ENCODE results near the gene AFF3.
A peak's percentile ranks its signal among the peaks of the same experiment; 100 is the strongest.
"Not testable (repeated sequence)": the region's sequence is repeated elsewhere in the genome, so short reads cannot be mapped to it uniquely, and the experiment has no call there.

Gene AFF3

GRCh38 chr2:99784282-99784681 is 358.1 kb downstream of the AFF3 start:
- no peak for DNase-seq
- in situ Hi-C loops (cut with HindIII; ENCODE audit: low pct_ligation_motif_present, low pct_unique_long_range_greater_than_20kb, low sequenced_read_pairs) = no loop called here

GRCh38 chr2:99780276-99780675 is 362.1 kb downstream of the AFF3 start:
- in situ Hi-C loops (cut with HindIII; ENCODE audit: low pct_ligation_motif_present, low pct_unique_long_range_greater_than_20kb, low sequenced_read_pairs) = no loop called here
- DNase-seq = no peak

- in situ Hi-C loops (cut with HindIII; ENCODE audit: low pct_ligation_motif_present, low pct_unique_long_range_greater_than_20kb, low sequenced_read_pairs) = no loop called here
Observed at GRCh38 chr2:99779276-99779675, 363.1 kb downstream of the AFF3 start.

GRCh38 chr2:99777656-99778290 is 364.6 kb downstream of the AFF3 start:
- no peak for DNase-seq
- in situ Hi-C loops (cut with HindIII; ENCODE audit: low pct_ligation_motif_present, low pct_unique_long_range_greater_than_20kb, low sequenced_read_pairs) = no loop called here

More at GRCh38 chr2:99779276-99779675, 363.1 kb downstream of the AFF3 start:
- DNase-seq = no peak

GRCh38 chr2:99776906-99777646 is 365.3 kb downstream of the AFF3 start:
- in situ Hi-C loops (cut with HindIII; ENCODE audit: low pct_ligation_motif_present, low pct_unique_long_range_greater_than_20kb, low sequenced_read_pairs) = no loop called here
- DNase-seq = no peak

- in situ Hi-C loops (cut with HindIII; ENCODE audit: low pct_ligation_motif_present, low pct_unique_long_range_greater_than_20kb, low sequenced_read_pairs) = no loop called here
- DNase-seq = no peak
Observed at GRCh38 chr2:99776206-99776905, 366.0 kb downstream of the AFF3 start.

GRCh38 chr2:99775585-99775984 is 366.8 kb downstream of the AFF3 start:
- in situ Hi-C loops (cut with HindIII; ENCODE audit: low pct_ligation_motif_present, low pct_unique_long_range_greater_than_20kb, low sequenced_read_pairs) = no loop called here
- DNase-seq = peak; percentile 73

- in situ Hi-C loops (cut with HindIII; ENCODE audit: low pct_ligation_motif_present, low pct_unique_long_range_greater_than_20kb, low sequenced_read_pairs); DNase-seq: not testable (repeated sequence)
Observed at GRCh38 chr2:99773642-99774041, 368.7 kb downstream of the AFF3 start.

GRCh38 chr2:99772591-99773331 is 369.6 kb downstream of the AFF3 start:
- DNase-seq = no peak
- in situ Hi-C loops (cut with HindIII; ENCODE audit: low pct_ligation_motif_present, low pct_unique_long_range_greater_than_20kb, low sequenced_read_pairs) = no loop called here

GRCh38 chr2:99771681-99772333 is 370.6 kb downstream of the AFF3 start:
- in situ Hi-C loops (cut with HindIII; ENCODE audit: low pct_ligation_motif_present, low pct_unique_long_range_greater_than_20kb, low sequenced_read_pairs) = no loop called here
- no peak for DNase-seq

- in situ Hi-C loops (cut with HindIII; ENCODE audit: low pct_ligation_motif_present, low pct_unique_long_range_greater_than_20kb, low sequenced_read_pairs) = no loop called here
- no peak for DNase-seq
Observed at GRCh38 chr2:99770876-99771275, 371.5 kb downstream of the AFF3 start.

- in situ Hi-C loops (cut with HindIII; ENCODE audit: low pct_ligation_motif_present, low pct_unique_long_range_greater_than_20kb, low sequenced_read_pairs) = no loop called here
- no peak for DNase-seq
Observed at GRCh38 chr2:99765731-99766318, 376.6 kb downstream of the AFF3 start.

GRCh38 chr2:99763764-99764163 is 378.6 kb downstream of the AFF3 start:
- no peak for DNase-seq
- in situ Hi-C loops (cut with HindIII; ENCODE audit: low pct_ligation_motif_present, low pct_unique_long_range_greater_than_20kb, low sequenced_read_pairs) = no loop called here

- no peak for DNase-seq
- in situ Hi-C loops (cut with HindIII; ENCODE audit: low pct_ligation_motif_present, low pct_unique_long_range_greater_than_20kb, low sequenced_read_pairs) = no loop called here
Observed at GRCh38 chr2:99762714-99763113, 379.7 kb downstream of the AFF3 start.

GRCh38 chr2:99757611-99758114 is 384.7 kb downstream of the AFF3 start:
- no peak for DNase-seq
- in situ Hi-C loops (cut with HindIII; ENCODE audit: low pct_ligation_motif_present, low pct_unique_long_range_greater_than_20kb, low sequenced_read_pairs) = no loop called here

GRCh38 chr2:99756059-99756458 is 386.3 kb downstream of the AFF3 start:
- DNase-seq = no peak
- in situ Hi-C loops (cut with HindIII; ENCODE audit: low pct_ligation_motif_present, low pct_unique_long_range_greater_than_20kb, low sequenced_read_pairs) = no loop called here

GRCh38 chr2:99754210-99754609 is 388.2 kb downstream of the AFF3 start:
- DNase-seq = no peak
- in situ Hi-C loops (cut with HindIII; ENCODE audit: low pct_ligation_motif_present, low pct_unique_long_range_greater_than_20kb, low sequenced_read_pairs) = no loop called here

- in situ Hi-C loops (cut with HindIII; ENCODE audit: low pct_ligation_motif_present, low pct_unique_long_range_greater_than_20kb, low sequenced_read_pairs) = no loop called here
- no peak for DNase-seq
Observed at GRCh38 chr2:99753505-99753904, 388.9 kb downstream of the AFF3 start.

Measured in ACHN (cell line).